HUDEP-2 (cell line): ENCODE results near the gene PRDX3.
"Not testable (repeated sequence)": the region's sequence is repeated elsewhere in the genome, so short reads cannot be mapped to it uniquely, and the experiment has no call there.

ENCODE experiments used
- DNase-seq, 76 experiments: peaks; one replicate each; lab custom pipeline; 2025; ENCODE audit not compliant: unreplicated experiment in 76 of 76; lab: John Stamatoyannopoulos, UW

The PRDX3 gene

GRCh38 chr10:119207366-119207666 lies 28.7 kb upstream of the PRDX3 start, which contains the start of gene GRK5:
GRK5 (plus strand) TSS chr10:119207571; CDS start chr10:119207918, 347 bp downstream.
- DNase-seq: peak in 73 of 76 experiments; percentile 14 to 90 (median 80)

- peak in 52 of 76 experiments; percentile 15 to 76 (median 44) for DNase-seq
These were observed 28.2 kb upstream of the PRDX3 start for GRCh38 chr10:119206603-119207365.

DNA sequence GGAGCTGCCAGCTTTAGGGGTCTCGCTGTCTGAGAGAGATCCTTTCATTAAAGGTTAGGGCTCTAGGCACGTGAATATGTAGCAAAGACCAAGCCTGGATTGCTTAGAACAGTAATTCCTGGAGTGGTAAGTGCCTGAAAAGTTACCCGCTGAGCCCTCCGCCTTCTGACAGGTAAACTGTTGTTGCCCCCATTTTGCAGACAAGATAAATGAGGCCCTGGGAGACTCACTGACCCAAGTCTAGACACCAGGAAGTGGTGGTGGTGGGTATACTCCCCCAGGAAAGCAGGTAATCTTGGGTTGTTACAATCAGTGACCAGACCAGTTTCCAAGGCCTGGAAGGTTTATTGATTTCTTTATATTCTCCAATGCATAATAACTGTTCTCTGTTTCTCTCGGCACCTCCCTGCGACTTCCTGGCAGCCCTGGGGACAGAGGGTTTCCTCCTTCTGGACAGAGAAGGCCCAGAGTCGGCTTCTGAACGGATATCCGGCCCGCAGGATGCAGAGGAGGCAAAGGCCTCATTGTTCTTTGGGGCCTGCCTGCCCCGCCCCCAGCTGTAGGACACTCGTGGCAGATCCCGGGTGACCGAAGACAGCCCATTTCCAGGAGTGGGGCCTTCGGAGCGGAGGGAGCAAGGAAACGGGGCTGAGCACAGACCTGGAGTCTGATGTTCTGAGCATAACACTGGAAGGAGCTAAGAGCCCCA lies 27.4 kb upstream of the PRDX3 start:
- peak in 16 of 76 experiments; percentile 7 to 52 (median 30) for DNase-seq

GRCh38 chr10:119203006-119203405 lies 24.4 kb upstream of the PRDX3 start:
- no peak for DNase-seq

DNA sequence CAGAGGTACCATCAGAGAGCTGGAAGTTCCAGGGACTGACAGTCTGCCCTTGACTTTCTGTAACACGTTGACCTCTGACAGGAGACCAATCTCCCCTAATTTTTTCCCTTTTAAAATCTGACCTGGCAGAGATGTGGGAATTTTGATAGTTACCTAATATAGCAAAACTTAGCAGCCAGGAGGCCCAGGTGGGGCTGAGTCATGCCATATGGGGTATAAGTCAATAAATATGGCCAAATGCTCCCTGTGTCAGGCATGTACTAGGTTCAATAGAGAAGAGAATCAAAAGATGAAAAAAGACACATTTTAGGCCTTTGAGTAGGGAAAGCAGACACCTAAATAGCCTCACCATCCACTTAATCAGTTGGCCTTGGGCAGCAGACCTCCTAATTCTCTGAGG lies 22.6 kb upstream of the PRDX3 start:
- no peak for DNase-seq

GRCh38 chr10:119199231-119199992 lies 20.8 kb upstream of the PRDX3 start:
- DNase-seq: peak in 44 of 76 experiments; percentile 4 to 69 (median 24)

DNA sequence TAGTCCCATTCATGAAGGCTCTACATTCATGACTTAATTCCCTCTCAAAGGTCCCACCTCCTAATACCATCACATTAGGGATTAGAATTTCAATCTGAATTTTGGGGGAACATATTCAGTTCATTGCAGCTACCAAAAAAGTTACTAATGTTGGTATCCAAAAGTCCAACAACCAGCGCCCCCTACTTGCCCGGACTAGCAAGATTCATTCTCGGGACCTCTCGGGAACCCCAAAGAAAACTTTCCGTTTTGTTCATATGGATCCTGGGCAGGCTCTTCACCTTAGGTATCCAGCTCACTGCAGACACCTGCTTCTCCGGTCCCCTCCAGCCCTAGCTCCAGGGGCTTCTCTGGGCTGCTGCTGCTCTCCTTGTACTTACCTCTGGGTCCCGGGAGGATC lies 19.8 kb upstream of the PRDX3 start:
- DNase-seq: peak in 18 of 76 experiments; percentile 2 to 27 (median 12)

- no peak for DNase-seq
These were observed 19.3 kb upstream of the PRDX3 start for GRCh38 chr10:119197921-119198320.

DNA sequence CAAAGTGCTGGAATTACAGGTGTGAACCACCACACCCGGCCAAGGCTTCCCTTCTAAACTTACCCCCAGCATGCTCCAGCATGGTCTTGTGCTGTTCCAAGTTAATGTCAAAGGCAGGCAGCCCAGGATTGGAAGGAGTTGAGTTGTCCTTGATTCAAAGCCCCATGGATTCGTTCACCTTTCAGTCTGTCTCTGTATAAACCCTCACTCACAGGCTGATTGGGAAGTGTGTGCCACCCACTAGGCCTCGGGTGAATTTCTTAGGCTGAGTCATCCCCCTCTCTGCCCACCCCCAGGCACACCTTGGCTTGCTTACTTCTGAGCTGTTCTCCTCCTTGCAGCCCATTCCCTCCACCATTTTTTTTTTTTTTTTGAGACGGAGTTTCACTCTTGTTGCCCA lies 13.3 kb upstream of the PRDX3 start:
- no peak for DNase-seq

DNA sequence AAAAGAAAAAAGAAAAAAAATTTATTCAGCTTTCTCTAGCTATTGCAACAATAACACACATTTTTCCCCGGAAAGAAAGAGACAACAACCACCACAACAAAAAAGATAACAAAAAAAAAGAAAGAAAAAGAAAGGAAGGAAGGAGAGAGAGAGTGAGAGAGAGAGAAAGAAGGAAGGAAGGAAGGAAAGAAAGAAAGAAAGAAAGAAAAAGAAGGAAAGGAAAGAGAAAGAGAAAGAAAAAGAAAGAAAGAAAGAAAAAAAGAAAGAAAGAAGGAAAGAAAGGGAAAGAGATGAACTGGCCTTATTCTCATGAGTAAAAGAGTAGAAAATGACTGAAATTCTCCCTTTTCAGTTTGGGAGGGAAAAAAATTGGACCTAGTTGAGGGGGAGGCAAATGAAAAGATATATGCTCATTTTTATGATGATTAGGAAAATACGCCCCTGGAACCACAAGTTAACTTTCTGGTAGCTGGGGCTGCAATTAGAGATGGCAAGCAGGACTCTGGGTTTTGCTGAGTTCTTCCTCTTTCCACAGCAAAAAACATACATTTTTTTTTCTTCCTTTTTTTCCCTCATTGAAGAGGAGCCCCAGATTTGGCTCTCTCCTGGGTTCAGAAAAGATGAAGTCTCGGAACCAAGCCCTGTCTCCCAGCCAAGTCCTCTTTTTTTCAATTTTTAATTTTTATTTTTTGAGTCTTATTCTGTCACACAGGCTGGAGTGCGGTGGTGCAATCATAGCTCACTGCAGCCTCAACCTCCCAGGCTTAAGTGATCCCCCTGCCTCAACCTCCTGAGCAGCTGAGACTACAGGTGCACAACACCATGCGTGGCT lies 12.6 kb upstream of the PRDX3 start:
- DNase-seq: no peak

- no peak for DNase-seq
These were observed 11.7 kb upstream of the PRDX3 start for GRCh38 chr10:119190353-119190752.

DNA sequence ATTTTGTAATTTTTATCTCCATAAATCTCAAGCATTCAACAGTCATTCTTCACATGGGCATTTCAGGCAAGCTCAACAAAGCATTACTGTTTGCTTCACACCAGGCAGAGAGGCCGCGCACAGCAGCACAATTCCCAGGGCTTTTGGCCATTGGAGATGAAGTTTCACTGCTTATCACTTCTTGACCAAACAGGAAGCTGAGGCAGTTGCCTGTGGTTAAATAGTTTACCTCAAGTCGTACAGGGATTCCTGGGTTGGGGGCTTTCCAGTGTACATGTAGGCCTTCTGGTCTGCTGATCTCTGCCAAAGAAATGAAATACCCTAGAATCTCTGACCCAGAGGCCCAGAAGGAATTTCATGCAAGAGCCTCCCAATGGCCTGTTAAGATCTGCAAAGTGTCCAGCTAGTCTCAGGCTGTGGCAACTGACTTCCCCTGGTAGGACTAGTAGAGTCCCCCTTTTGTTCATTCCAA lies 11.2 kb upstream of the PRDX3 start:
- DNase-seq: no peak

GRCh38 chr10:119183664-119184412 lies 5.2 kb upstream of the PRDX3 start:
- no peak for DNase-seq

GRCh38 chr10:119180850-119181400 lies 2.3 kb upstream of the PRDX3 start:
- not testable (repeated sequence) for DNase-seq

DNA sequence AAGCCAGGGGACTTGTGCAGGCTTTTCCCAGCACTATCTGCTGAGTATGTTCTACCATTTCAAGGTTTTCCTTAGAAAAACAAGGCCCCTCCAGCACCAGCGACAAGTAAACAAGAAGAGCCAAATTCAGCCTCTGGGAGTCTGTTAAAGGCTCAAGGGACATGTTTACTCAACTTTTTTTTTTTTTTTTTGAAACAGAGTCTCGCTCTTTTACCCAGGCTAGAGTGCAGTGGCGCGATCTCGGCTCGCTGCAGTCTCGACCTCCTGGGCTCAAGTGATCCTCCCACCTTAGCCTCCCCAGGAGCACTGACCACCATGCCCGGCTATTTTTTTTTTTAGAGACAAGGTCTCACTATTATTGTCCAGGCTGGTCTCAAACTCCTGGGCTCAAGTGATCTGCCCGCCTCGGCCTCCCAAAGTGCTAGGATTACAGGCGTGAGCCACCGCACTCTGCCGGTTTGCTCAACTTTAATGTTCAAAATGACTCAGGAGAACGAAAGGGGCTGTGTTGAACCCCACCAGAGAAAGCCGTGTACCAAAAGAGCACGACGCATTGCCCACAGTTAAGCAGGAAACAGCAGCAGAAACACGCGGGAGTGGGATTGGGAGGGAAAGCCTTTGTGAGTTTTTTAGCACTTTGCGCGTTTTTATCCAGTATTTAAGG lies 772 bp downstream of the PRDX3 start:
- peak in 1 of 76 experiments; percentile 59 for DNase-seq

GRCh38 chr10:119176166-119176565 lies 2.4 kb downstream of the PRDX3 start:
- DNase-seq: no peak

- no peak for DNase-seq
These were observed 4.5 kb downstream of the PRDX3 start for GRCh38 chr10:119174109-119174508.

GRCh38 chr10:119167041-119167440 lies 11.6 kb downstream of the PRDX3 start:
- no peak for DNase-seq

GRCh38 chr10:119166564-119166963 lies 12.0 kb downstream of the PRDX3 start:
- no peak for DNase-seq
